Fibroblast of upper back skin (primary cell): Measurements from ENCODE around the gene TRIM43B.
"Not testable (repeated sequence)": the region's sequence is repeated elsewhere in the genome, so short reads cannot be mapped to it uniquely, and the experiment has no call there.

Experiments
- DNase-seq: peaks from one replicate; pipeline ENCODE4 v3.0.0-alpha.2; 2013

Gene TRIM43B

DNA sequence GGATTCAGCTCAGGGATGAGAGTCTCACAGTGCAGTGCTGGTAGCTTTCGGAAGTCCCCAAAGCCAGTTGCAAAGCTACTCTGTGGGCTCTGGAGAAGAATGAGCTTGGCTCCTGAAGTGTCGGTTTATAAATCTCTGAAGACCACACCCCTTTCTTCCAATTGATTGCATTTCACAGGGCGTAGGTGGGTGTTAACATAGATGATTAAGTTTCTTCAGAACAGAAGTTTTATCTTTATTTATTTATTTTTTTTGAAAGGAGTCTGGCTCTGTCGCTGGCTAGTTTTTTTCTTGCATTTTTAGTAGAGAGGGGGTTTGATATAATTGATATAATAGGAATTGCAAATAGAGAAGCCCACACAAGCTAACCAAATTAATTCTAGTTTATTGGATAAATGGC lies at the start of gene TRIM43B:
Gene TRIM43B, minus strand, starts transcription at position 101 of the 400 bp plus-strand sequence. CDS start 2,040 bp downstream, outside the sequence.
- DNase-seq, result not testable (repeated sequence)

DNA sequence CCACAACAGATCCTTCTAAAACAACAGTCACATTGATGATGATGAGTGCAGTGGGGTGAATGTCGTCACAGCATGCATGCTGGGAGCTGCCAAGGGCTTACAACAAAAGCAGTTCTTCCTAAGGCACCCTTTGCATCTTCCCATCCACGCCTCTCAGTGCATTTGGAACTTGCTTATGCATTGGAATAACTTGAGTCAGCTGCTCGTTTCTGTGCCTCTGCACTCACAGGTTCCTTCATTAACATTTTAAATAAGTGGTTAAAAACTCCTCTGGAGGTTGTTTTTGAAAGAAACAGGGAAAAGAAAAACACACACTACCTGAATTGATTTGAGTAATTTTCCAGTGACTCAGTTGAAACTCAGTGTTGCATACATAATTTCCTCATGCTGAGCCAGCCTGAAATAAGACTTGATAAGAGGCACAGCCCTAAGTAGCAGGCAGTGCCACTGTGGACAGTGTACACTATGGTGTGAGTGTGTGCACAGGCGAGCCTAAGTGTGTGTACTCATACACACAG lies 46.8 kb upstream of the TRIM43B start:
- DNase-seq, result no peak

DNA sequence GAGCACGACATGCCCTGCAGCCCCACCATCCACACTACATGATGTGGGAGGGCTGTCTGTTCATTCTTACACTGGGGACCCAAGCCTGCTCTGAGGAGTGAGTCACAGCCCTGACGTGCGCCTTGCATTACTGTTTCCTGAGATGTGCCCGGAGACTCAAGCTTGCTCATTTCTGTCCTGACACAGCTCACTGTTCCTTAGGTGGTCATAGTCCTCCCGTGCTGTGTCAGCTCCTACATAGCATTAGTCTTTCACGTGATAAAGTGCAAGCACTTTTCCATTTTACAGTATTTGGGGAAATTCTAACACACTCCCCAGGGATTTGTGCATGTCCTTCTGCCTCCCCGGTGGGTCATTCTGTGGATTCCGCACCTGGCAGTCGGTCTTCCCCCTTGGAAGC lies 46.2 kb upstream of the TRIM43B start:
- DNase-seq, result peak; percentile 48

DNA sequence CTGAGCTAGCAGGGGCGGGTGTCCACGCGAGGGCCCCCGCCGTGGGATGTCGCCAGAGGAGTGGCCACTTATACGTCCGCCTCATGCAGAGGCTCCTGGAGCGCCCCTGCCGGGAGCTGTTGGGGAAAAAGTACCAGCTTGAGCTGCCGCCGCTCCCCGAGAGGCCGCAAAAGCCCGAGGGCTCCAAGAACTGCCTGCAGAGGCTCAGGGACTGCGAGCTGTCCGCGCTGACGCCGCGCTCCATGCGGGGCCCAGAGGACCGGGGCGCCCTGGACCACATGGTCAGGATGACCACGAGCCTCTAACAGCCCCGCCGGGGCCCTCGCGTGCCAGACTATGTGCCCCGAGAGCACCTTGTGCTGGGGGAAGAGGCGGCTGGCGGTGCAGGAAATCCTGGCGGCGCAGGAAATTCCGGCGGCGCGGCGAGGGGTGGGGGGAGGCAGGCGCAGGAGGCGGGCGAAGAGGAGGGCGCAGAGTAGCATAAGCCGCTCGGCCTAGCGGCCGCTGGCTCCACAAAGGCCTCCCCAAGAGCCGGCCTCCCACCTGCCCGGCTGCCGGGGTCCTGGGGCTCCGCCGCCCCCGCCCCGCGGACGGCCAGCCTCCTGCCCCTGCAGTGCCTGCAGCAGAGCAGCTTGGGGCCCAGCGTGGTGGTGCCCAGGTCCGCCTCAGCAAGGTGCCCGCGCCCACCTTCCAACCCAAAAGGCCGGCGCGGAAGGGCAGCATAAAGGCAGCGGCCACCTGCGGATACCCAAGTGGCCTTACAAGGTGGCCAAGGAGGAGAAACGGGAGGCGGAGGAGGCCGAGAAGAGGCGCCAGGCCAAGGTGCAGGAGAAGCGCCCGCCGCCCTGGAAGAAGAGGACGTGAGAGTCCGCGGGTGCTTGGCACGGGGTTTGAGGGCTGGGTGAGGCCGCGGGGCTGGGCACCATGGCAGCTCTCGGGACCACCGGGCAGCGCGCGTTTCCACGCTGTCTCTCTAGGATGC lies 42.1 kb upstream of the TRIM43B start:
- peak; percentile 75 for DNase-seq

DNA sequence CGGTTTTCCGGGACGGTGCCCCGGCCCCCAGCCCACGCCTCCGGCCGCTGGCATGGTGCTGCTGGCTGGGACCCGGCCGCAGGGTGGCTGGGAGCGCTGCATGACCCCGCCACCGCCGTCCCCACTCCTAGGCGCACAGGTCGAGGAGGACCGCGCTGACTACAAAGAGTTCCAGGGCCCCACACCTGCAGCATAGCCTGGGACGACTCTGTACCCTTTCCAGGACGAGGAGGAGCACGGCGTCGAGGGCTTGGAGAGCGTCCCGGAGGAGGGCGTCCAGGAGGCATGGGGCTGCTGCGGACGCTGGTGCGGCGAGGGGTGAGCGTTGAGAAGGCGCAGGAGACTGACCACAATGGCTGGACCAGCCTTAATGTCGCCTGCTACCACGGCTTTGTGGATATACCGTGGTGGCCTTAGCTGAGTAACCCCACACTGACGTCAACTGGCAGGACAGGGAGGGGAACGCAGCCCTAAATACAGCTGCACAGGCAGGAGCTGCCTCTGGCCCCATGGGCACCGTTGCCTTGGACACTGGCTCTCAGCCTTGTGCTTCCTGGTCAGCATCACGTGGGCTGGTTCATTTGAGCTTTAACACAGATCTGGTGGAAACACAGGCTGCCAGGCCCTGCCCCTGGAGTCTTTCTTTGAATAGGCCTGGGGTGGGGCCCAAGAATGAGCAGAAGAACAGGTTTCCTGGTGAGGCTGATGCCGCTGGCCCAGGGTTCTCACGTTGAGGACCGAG lies 40.9 kb upstream of the TRIM43B start:
- no peak for DNase-seq

DNA sequence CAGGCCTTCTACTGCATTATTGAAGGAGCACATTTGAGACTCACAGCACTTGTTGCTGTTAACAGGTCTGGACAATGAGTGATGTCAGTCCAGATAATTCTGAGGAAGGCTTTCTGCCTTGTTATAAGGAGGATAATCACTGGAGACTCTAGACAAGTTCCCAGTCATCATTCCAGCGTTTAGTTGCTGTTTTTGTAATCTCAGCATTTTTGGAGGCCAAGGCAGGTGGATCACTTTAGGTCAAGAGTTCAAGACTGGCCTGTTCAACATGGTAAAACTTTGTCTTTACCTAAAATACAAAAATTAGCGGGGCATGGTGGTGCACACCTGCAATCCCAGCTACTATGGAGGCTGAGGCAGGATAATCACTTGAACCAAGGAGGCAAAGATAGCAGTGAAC lies 39.6 kb upstream of the TRIM43B start:
- no peak for DNase-seq

DNA sequence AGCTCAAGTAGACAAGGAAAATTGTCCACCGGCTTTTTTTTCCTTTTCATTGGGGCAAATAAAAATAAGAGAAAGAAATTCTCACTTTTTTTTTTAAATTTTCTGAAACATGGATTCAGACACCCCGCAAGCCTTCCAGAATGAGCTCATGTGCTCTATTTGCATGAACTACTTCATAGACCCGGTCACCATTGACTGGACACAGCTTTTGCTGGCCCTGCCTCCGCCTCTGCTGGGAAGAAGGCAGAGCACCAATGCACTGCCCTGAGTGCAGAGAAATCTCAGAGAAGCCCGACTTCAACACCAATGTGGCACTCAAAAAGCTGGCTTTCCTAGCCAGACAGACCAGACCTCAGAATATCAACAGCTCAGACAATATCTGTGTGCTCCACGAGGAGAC lies 30.2 kb upstream of the TRIM43B start:
- DNase-seq, result no peak

DNA sequence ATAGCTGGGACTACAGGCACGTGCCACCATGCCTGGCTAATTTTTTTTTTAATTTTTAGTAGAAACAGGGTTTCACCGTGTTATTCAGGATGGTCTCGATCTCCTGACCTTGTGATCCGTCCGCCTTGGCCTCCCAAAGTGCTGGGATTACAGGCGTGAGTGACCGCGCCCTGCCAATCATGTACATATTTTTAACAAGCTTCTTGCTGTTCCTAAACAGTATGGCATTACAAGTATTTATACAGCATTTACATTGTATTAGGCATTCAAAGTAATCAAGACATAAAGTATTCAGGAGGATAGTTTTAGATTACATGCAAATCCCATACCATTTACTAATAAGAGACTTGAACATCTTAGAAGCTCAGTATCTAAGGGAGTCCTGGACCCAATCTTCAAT lies 29.7 kb upstream of the TRIM43B start:
- DNase-seq, result not testable (repeated sequence)

DNA sequence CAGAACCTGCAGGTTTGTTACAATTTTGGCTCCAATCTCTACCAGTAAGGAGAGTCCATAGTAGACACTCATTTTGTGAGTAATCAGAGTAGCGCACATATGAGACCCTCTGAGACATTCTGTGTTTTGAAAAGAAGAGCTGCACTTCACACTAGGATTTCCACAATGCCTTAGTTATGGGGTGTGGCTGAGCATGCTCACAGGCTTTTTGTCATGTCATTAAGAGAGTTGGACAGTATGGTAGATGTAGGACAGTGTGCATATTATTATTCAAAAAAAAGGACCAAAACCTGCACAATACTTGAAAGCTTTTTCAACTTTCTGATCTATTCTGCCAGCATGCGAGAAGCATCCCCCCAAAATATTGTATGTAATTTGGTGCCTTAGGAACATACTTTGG lies 24.9 kb upstream of the TRIM43B start:
- no peak for DNase-seq

DNA sequence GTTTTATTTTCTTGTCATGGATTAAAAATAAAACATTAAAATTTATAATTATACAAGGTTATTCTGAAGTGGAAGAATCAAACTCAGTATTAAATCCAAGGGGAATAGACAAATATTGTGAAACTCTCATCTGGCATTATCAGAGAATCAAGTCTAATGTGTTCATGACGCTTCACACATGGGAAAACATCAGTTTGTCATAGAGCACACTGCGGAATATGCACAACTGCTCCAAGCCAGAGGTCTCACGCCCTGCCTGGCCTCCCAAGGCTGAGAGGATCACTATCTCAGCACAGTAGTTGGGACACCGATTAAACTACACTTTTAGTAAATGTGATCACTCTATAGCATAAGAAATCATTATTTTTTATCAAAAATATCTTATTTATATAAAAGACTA lies 20.7 kb upstream of the TRIM43B start:
- DNase-seq, result no peak

DNA sequence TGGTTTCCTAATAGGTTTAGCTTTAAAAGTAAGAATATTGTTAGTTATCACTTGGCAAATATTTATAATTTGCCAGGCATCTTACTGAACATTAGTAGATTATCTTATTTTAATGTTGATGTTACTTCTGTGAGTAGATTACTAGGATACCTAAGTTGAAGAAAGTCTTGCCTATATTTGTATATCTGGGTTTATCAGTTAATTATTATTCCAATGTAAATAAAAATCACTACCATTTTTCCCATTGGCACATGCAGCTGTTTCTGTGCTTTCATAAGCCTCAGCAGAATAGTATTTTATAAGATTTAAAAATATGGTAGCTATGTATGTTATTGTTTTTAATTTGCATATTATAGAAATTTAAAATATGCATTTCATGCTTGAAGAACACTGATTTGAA lies 16.3 kb upstream of the TRIM43B start:
- no peak for DNase-seq

DNA sequence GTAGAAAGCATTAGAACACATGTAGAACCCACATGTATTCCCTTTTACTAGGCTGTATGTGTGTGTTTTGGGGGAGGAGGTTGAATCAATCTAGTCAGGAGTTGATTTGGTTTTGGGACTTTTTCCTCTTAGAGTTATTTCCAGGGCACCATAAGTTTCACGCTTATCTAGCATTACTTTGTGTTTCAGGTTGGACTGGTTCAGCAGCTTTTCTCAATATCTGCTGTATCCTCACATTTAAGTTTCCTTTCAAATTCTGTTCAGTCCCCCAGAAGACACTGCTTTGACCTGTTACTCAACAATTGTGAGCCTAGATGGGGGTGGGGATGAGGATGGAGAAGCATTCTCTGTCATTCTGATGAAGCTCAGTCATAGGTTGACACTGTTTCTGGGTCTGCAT lies 7.5 kb upstream of the TRIM43B start:
- not testable (repeated sequence) for DNase-seq

DNA sequence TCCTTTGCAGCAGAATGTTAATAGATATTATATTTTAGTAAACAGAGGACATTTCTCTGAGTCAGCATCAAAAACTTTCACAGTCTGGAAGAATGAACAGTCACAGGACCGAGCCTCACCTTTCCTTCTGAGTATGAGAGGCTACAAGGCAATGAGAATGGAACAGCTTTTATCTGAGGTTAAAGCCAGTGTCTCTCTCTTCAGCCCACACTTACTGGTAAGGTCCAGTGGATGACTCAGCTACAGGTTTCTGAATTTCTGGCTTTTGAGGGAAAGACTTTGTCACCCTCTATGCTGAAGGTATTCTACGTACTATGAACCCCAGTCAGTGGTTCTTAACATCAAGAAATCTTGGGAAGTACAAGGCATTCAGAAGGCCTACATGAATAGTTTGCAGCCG lies 9.5 kb downstream of the TRIM43B start:
- not testable (repeated sequence) for DNase-seq

DNA sequence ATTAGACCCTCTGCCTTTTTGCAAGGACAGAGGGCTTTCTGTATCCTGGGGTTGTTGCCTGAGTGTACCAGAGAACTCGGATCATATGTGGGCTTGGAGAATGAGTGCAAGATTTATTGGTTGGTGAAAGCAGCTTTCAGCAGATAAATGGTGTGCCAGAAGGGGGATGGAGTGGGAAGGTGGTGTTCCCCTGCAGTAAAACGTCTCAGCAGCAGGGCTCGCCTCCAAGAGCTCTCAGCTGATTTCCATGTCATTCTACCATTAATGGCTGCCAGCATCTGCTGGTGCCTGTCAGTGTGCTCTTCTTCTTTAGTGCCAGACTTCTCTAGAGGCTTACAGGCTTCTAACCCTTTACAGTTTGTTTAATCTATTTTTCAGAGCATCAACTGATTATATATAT lies 16.6 kb downstream of the TRIM43B start:
- not testable (repeated sequence) for DNase-seq

DNA sequence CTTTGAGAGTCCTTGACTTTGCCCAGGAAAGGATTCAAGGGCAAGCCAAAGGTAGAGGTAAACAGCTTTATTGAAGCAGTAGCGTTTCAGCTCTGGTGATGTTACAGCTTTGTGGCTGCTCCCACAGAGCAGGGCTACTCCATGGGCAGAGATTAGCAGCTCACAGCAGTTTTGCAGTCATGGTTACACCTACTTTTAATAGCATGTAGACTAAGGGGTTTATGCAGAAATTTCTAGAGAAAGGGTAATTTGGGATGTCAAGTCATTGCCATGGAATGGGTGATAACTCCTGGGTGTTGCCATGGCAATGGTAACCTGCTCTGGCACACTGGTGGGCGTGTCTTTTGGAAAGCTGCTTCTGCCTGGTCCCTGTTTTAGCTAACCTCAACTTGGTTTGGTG lies 18.0 kb downstream of the TRIM43B start:
- not testable (repeated sequence) for DNase-seq

DNA sequence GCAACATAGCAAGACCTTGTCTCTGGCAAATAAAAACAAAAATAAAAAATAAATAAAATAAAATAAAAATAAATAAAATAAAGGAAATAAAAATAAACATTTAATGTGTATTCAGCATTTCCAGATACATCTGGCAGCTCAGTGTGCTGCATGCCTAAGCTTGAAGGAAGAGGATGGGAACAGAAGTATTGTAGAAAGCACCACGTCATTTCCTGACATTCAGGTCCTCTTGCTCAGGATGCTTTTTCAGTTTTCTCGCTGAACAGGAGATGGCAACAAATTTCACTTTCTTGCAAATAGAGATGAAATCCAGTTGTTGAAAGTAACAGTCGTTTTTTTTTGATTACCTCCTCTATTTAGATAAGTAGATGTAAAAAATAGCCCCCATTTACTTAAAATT lies 21.3 kb downstream of the TRIM43B start:
- DNase-seq, result not testable (repeated sequence)

DNA sequence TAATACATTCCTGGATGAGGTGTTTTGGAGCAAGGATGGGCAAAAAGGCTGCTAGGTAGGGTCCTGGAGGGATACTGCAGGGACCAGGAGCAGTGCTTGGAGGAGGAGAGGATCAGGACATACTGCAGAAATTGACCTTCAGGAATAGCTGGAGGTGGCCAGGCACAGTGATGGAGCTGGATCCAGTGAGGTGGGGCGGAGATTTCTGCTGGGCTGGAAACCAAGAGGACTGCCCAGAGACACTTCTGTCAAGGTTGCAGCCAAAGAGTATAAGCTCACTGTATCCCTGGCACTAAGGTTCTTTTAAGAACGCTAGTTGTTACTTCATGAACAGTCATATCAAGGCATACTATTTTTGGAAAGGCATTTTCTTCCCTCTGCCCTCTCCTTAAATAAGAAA lies 39.2 kb downstream of the TRIM43B start:
- not testable (repeated sequence) for DNase-seq

DNA sequence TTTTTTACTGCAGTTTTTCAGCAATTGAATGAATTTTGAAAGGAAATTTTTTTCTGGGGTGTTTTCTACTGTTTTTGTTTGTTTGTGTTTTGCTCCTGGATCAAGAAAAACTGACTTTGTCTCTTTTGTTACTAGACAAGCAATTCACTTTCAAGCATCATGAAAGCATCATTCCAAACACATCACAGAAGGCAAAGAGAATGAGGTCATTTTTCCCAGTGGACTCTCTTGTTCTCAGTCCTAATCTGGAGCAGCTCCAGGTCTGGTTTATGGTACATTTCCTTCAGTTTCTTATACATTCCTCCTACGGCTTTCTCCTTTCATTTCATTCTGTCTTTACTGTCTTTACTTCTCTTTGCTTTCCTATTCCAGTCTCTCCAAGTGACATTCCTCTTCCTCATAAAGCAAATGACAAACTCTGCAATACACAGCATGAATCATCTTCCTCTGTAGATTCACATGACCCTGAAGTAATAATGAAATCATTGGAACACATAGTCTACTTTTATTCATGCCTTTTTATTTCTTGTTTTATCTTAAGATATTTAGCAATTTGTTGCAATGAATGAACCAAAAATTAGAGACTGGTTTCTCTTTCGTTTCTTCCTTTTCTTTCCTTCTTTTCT lies 42.0 kb downstream of the TRIM43B start:
- not testable (repeated sequence) for DNase-seq

DNA sequence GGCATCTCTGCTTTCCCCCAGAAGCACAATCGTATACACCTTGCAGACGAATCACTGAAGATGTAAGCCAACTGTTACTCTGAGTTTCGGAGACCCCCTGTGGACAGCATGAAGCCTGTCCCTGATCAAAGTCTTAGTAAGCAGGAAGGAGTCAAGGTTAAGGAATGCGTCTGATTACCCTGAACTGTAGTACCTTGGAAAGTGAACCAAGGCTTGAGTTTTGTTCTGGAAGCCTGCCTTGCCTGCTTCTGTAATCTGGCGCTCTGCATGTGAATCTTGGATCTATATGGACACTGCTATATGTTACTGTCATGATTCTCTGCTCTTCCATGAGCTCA lies 48.7 kb downstream of the TRIM43B start:
- not testable (repeated sequence) for DNase-seq

DNA sequence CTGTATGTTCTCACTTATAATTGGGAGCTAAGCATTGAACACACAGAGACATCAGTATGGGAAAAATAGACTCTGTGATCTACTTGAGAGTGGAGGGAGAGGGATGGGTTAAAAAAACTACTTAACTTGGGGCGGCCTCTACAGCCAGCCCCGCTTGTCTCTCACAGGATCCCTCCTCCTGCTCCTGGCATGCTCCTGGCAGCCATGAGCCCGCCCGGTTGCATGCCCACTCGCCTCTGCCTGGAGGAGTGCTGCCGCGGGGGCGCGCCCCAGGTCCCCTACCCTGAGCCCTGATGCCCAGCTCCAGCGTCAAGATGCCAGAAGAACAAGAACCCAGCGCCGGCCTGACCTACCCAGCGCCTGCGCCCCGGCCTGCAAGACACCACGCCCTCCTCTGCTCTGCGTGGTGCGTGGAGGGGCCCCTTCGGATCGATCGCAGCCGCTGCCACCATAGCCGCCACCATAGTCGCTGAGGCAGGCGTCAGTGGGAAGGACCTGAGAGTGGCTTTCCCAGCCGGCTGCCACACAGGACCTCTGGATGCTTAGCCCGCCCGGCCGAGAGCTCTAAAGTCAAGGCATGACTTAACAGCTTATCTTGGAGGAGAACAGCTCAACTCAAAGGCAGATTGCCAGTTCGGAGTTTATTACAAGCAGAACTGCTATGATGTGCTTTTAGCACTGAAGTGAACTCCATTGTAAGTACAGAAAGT lies 49.2 kb downstream of the TRIM43B start:
- not testable (repeated sequence) for DNase-seq

DNA sequence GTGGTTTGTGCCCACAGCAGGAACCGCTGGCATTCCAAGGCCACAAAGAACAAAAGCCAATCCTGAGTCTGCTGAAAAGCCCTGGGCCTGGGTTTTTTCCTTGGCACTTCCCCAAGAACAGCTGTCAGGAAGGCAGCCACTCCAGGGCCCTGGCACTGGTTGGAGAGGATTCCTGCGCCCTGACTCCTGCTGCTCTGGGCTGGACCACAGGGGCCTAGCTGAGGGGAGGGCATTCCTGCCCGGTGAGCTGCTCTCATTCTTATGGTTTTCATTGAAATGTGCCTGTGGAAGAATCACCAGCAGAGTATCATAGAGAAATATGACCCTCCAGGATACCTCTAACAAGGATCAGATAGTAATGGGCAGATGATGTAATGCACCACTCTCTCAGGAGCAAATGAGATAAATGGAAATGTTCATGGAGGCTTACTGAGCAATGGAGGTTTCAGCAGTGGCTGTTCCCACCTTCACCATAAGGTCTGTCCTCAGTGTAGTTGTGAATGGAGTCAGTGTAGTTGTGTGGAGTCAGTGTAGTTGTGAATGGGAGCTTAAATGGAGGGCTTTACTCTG lies 50.0 kb downstream of the TRIM43B start:
- peak; percentile 85 for DNase-seq

DNA sequence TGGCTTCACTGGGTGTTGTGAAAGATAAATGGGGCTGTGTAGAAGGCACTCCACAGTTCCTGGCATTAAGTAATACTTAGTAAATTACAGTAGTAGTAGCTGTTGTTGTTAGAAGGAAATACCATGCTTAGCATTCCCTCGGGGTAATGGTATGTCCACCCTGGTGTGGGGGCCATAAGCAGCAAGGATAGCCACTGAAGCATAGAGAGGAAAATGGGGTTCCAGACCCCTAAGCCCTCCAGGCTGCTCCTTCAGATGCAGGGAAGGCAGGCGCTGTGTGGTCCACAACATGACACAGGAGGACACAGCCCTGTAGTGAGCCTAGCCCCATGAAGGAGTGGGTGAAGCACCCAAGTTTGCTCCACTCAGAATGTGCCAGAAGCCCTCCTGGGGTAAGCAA lies 50.6 kb downstream of the TRIM43B start:
- peak; percentile 9 for DNase-seq
